GM18519 (cell line): ENCODE data around the gene ARHGAP5.

Source experiments
- ATAC-seq: cut with Tn5 transposase; IDR thresholded peaks from one replicate; pipeline ENCODE4 v1.9.1; 2021; ENCODE audit warnings: mild to moderate bottlenecking, moderate library complexity; ENCODE audit not compliant: unreplicated experiment, low FRiP score

Gene ARHGAP5

GRCh38 chr14:32206552-32206951 is 129.4 kb downstream of the ARHGAP5 start:
- no peak for ATAC-seq

- no peak for ATAC-seq
Measured at GRCh38 chr14:32208490-32208889, 131.4 kb downstream of the ARHGAP5 start.
